Neural cell (in vitro differentiated cells): ENCODE data around the gene PRKAG2. TPM values are rescaled to one million over a fixed set of nuclear protein-coding genes. Genes with fewer than 3 reads are reported as not detected.

Experiments
- H2AFZ ChIP-seq: fragments of 200-600, 300-800 bp; sonication (generic), shearing (Covaris generic); 2 replicates; pipeline ENCODE4 v1.6.0; 2014; ENCODE audit warnings: low read depth, mild to moderate bottlenecking, antibody characterized with exemption, low read length, moderate library complexity
- H3F3A ChIP-seq: fragments of 200-600 bp; shearing (Covaris generic); 2 replicates; pipeline ENCODE4 v1.6.1; 2016; ENCODE audit warnings: mild to moderate bottlenecking, moderate library complexity, mixed read lengths, antibody characterized with exemption, low read length; ENCODE audit not compliant: insufficient read depth, poor library complexity, severe bottlenecking
- H3K27ac ChIP-seq: fragments of 200-600, 300-800 bp; sonication (generic), shearing (Covaris generic); 2 replicates; pipeline ENCODE4 v1.5.1; 2014; ENCODE audit warnings: mild to moderate bottlenecking, low read length, moderate library complexity
- H3K27me3 ChIP-seq: fragments of 300-800, 200-600 bp; sonication (generic), shearing (Covaris generic); 2 replicates; pipeline ENCODE4 v1.6.0; 2014; ENCODE audit warnings: mild to moderate bottlenecking, low read depth, low read length, moderate library complexity; ENCODE audit not compliant: insufficient read depth
- H3K36me3 ChIP-seq: fragments of 300-800, 200-600 bp; sonication (generic), shearing (Covaris generic); 2 replicates; pipeline ENCODE4 v1.5.1; 2014; ENCODE audit warnings: mild to moderate bottlenecking, antibody characterized with exemption, low read length, moderate library complexity; ENCODE audit not compliant: insufficient read depth
- H3K4me2 ChIP-seq: fragments of 300-800, 200-600 bp; sonication (generic), shearing (Covaris generic); 2 replicates; pipeline ENCODE4 v1.6.0; 2014; ENCODE audit warnings: mild to moderate bottlenecking, low read length
- H3K4me3 ChIP-seq: fragments of 300-800, 200-600 bp; sonication (generic), shearing (Covaris generic); 2 replicates; pipeline ENCODE4 v1.5.1; 2014; ENCODE audit warnings: mild to moderate bottlenecking, low read length, moderate library complexity
- H3K79me2 ChIP-seq: fragments of 200-600 bp; shearing (Covaris generic); replicated peaks from 2 replicates; pipeline ENCODE4 v1.6.0; 2014; ENCODE audit warnings: mild to moderate bottlenecking, low read length, moderate library complexity; ENCODE audit not compliant: insufficient read depth
- H3K9ac ChIP-seq: fragments of 300-800, 200-600 bp; sonication (generic), shearing (Covaris generic); 2 replicates; pipeline ENCODE4 v1.6.1; 2016; ENCODE audit warnings: mild to moderate bottlenecking, low read length, mixed read lengths
- H3K9me2 ChIP-seq: fragments of 200-600 bp; shearing (Covaris generic); 2 replicates; pipeline ENCODE4 v1.6.1; 2016; ENCODE audit warnings: mild to moderate bottlenecking, low read length, mixed read lengths; ENCODE audit not compliant: insufficient read depth
- H3K9me3 ChIP-seq: fragments of 200-600, 300-800 bp; sonication (generic), shearing (Covaris generic); 2 replicates; pipeline ENCODE4 v1.6.1; 2016; ENCODE audit warnings: mild to moderate bottlenecking, mixed run types, low read length, moderate library complexity, mixed read lengths
- H4K20me1 ChIP-seq: fragments of 200-600 bp; shearing (Covaris generic); 2 replicates; pipeline ENCODE4 v1.6.1; 2016; ENCODE audit warnings: mild to moderate bottlenecking, mixed run types; ENCODE audit not compliant: insufficient read depth
- EP300 ChIP-seq: fragments of 450-650 bp; conservative IDR thresholded peaks from 2 replicates; pipeline ENCODE4 v1.6.1; 2014; ENCODE audit warnings: antibody characterized with exemption, mild to moderate bottlenecking, moderate library complexity; ENCODE audit not compliant: poor library complexity, severe bottlenecking
- EZH2 ChIP-seq: fragments of 200-600, 300-800 bp; shearing (Covaris generic), sonication (generic); IDR thresholded peaks from 2 replicates; pipeline ENCODE4 v1.6.1; 2014; ENCODE audit warnings: antibody characterized with exemption, low read length, borderline replicate concordance, mild to moderate bottlenecking; ENCODE audit not compliant: insufficient read depth, poor library complexity, severe bottlenecking
- MXI1 ChIP-seq: fragments of 450-650 bp; conservative IDR thresholded peaks from 2 replicates; pipeline ENCODE4 v1.6.1; 2014; ENCODE audit warnings: antibody characterized with exemption, mild to moderate bottlenecking; ENCODE audit not compliant: poor library complexity, severe bottlenecking
- POLR2AphosphoS5 ChIP-seq: IDR thresholded peaks from 2 replicates; pipeline ENCODE4 v1.6.1; 2012
- RAD21 ChIP-seq: fragments of 450-650 bp; conservative IDR thresholded peaks from 2 replicates; pipeline ENCODE4 v1.6.1; 2014; ENCODE audit warnings: antibody characterized with exemption, mild to moderate bottlenecking, moderate library complexity
- SMC3 ChIP-seq: fragments of 450-650 bp; conservative IDR thresholded peaks from 2 replicates; pipeline ENCODE4 v1.6.1; 2014; ENCODE audit warnings: antibody characterized with exemption, mild to moderate bottlenecking, moderate library complexity; ENCODE audit not compliant: poor library complexity
- TAF1 ChIP-seq: IDR thresholded peaks from 2 replicates; pipeline ENCODE4 v1.6.1; 2012; ENCODE audit warnings: low read depth
- polyA plus RNA-seq: library from polyadenylated mRNA; depleted of rRNA; stranded (reverse); fragments of >200 nt; gene quantifications from 2 replicates; pipeline ENCODE4 v1.2.3, GENCODE V29; 2014
- TF ChIP-seq, protein P1 (sequence below): fragments of 450-650 bp; IDR thresholded peaks from 2 replicates; pipeline ENCODE4 v1.5.1; 2014; ENCODE audit warnings: antibody characterized with exemption, mild to moderate bottlenecking, moderate library complexity; ENCODE audit not compliant: poor library complexity, severe bottlenecking
- TF ChIP-seq, protein P2 (sequence below): IDR thresholded peaks from 2 replicates; pipeline ENCODE4 v1.6.1; 2012; ENCODE audit warnings: borderline replicate concordance

Gene PRKAG2
- polyA plus RNA-seq, 1 donor from 2014 or later = 22.9 TPM

DNA sequence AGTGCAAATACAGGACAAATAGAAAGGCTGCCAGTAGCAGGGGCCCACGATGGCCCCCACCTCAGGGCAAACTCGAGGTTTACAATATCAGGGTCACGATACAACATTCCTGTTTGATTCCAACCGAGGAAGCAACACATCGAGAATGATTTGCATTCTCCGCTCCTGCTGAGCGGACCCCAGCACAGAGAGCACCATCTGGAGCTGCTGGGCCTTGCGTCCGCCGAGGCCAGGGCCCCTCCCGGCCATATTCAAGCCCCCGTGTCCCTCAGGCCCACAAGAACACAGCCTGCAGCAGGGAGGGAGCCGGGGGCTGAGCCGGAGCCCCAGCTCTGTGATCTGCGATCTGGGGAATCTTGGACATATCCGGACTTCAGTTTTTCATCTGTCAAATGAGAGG lies 84.3 kb downstream of the PRKAG2 start:
- Histone ChIP-seq H3K4me2 (no peak overlapping the region), H2AFZ (no peak overlapping the region), H3K27ac (no peak overlapping the region), H3F3A (no peaks in the 10 kb centered on the region), H3K27me3 (no peaks in the 10 kb centered on the region), H3K9me3 (peaks cover 2% of the 10 kb centered on the region), H3K4me3 (no peak overlapping the region), H3K9ac (no peak overlapping the region), H4K20me1 (no peaks in the 10 kb centered on the region), H3K9me2 (no peaks in the 10 kb centered on the region), H3K36me3 (no peaks in the 10 kb centered on the region), H3K79me2 (no peaks in the 10 kb centered on the region)
- TF ChIP-seq MXI1 (no peak), SMC3 (no peak), EP300 (no peak), RAD21 (no peak), TAF1 (no peak), EZH2 (no peak), POLR2AphosphoS5 (no peak)
- TF ChIP-seq, protein P1, sequence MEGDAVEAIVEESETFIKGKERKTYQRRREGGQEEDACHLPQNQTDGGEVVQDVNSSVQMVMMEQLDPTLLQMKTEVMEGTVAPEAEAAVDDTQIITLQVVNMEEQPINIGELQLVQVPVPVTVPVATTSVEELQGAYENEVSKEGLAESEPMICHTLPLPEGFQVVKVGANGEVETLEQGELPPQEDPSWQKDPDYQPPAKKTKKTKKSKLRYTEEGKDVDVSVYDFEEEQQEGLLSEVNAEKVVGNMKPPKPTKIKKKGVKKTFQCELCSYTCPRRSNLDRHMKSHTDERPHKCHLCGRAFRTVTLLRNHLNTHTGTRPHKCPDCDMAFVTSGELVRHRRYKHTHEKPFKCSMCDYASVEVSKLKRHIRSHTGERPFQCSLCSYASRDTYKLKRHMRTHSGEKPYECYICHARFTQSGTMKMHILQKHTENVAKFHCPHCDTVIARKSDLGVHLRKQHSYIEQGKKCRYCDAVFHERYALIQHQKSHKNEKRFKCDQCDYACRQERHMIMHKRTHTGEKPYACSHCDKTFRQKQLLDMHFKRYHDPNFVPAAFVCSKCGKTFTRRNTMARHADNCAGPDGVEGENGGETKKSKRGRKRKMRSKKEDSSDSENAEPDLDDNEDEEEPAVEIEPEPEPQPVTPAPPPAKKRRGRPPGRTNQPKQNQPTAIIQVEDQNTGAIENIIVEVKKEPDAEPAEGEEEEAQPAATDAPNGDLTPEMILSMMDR = no peak
- TF ChIP-seq, protein P2, sequence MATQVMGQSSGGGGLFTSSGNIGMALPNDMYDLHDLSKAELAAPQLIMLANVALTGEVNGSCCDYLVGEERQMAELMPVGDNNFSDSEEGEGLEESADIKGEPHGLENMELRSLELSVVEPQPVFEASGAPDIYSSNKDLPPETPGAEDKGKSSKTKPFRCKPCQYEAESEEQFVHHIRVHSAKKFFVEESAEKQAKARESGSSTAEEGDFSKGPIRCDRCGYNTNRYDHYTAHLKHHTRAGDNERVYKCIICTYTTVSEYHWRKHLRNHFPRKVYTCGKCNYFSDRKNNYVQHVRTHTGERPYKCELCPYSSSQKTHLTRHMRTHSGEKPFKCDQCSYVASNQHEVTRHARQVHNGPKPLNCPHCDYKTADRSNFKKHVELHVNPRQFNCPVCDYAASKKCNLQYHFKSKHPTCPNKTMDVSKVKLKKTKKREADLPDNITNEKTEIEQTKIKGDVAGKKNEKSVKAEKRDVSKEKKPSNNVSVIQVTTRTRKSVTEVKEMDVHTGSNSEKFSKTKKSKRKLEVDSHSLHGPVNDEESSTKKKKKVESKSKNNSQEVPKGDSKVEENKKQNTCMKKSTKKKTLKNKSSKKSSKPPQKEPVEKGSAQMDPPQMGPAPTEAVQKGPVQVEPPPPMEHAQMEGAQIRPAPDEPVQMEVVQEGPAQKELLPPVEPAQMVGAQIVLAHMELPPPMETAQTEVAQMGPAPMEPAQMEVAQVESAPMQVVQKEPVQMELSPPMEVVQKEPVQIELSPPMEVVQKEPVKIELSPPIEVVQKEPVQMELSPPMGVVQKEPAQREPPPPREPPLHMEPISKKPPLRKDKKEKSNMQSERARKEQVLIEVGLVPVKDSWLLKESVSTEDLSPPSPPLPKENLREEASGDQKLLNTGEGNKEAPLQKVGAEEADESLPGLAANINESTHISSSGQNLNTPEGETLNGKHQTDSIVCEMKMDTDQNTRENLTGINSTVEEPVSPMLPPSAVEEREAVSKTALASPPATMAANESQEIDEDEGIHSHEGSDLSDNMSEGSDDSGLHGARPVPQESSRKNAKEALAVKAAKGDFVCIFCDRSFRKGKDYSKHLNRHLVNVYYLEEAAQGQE = no peak

DNA sequence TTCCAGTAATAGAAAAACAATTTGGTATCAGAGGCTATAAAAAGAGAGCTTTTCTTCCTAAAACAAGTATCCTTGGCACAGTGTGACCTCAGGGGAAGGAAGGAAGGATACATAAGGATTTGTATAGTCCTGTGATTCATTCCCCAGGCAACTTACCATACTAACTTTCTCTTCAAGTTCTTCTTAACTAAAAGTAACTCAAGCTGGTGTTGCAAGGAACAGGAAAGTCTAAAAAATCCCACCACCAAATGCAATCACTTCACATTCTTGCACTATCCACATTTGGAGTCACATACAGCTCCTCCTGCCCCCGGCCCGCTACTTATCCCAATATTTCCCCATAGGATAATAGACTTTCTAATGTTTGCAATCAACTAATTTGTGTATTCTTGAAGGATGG lies 84.8 kb downstream of the PRKAG2 start:
- Histone ChIP-seq H3K9ac (no peak overlapping the region), H3K4me3 (no peak overlapping the region), H3K27me3 (no peaks in the 10 kb centered on the region), H3K79me2 (no peaks in the 10 kb centered on the region), H3K9me2 (no peaks in the 10 kb centered on the region), H4K20me1 (no peaks in the 10 kb centered on the region), H3K36me3 (no peaks in the 10 kb centered on the region), H3K9me3 (peaks cover 2% of the 10 kb centered on the region), H2AFZ (no peak overlapping the region), H3K27ac (no peak overlapping the region), H3K4me2 (no peak overlapping the region), H3F3A (no peaks in the 10 kb centered on the region)
- TF ChIP-seq EP300 (no peak), TAF1 (no peak), MXI1 (no peak), SMC3 (no peak), POLR2AphosphoS5 (no peak), RAD21 (no peak)
- TF ChIP-seq, protein P2 = no peak
- TF ChIP-seq, protein P1 = no peak
